A673 (cell line): ENCODE measurements around the gene MYO7B.

Experiments
- EZH2 ChIP-seq: fragments of 200-600 bp; sonication (generic); IDR thresholded peaks from 2 replicates; pipeline ENCODE4 v1.6.1; 2017; ENCODE audit warnings: borderline replicate concordance, low read depth, mild to moderate bottlenecking, mixed read lengths, antibody characterized with exemption, low read length; ENCODE audit not compliant: poor library complexity, severe bottlenecking
- TF ChIP-seq, protein P1 (sequence below): fragments of 300-800, 200-600 bp; sonication (generic); conservative IDR thresholded peaks from 2 replicates; pipeline ENCODE4 v1.5.1; 2017; ENCODE audit warnings: low read depth, mild to moderate bottlenecking, antibody characterized with exemption, low read length, moderate library complexity, mixed read lengths

DNA sequence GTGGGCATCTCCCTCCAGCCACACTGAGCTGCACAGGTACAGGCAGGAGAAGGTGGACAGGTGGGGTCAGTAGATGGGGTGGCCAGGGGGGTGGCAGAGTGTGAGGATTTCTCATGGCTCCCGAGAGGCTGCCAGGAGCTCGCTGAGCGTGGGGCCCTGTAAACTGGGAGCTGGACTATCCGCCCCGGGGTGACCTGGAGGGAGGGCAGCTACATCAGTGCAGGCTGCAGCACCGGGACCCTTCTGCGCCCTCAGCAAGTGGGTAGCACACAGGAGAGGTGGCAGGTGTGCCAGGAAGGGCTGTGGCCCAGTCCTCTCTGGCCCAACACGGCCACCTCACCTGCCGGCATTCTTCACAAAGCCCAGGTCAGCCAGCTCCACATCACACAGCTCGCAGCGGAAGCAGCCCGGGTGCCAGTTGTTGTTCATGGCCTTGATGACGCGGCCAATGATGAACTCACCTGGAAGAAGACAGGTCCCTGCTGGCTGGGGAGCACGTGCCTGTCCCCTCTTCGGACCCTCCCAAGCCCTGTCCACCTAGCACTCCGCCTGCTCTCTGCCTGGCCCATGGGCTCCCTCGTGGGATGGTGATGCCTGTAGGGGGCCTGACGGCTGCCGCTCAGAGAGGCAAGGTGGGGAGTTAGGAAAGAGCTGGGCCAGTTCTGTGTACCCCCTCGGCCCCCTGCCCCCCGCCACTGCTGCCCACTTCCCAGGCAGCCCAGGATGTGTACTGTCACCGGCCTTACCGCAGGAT lies 118.8 kb downstream of the MYO7B start:
- TF ChIP-seq, protein P1, sequence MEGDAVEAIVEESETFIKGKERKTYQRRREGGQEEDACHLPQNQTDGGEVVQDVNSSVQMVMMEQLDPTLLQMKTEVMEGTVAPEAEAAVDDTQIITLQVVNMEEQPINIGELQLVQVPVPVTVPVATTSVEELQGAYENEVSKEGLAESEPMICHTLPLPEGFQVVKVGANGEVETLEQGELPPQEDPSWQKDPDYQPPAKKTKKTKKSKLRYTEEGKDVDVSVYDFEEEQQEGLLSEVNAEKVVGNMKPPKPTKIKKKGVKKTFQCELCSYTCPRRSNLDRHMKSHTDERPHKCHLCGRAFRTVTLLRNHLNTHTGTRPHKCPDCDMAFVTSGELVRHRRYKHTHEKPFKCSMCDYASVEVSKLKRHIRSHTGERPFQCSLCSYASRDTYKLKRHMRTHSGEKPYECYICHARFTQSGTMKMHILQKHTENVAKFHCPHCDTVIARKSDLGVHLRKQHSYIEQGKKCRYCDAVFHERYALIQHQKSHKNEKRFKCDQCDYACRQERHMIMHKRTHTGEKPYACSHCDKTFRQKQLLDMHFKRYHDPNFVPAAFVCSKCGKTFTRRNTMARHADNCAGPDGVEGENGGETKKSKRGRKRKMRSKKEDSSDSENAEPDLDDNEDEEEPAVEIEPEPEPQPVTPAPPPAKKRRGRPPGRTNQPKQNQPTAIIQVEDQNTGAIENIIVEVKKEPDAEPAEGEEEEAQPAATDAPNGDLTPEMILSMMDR = no peak
- TF ChIP-seq EZH2 = no peak
